GM03348 (cell line): ENCODE data around the gene CENPX.
"Not testable (repeated sequence)": the region's sequence is repeated elsewhere in the genome, so short reads cannot be mapped to it uniquely, and the experiment has no call there.

Experiments
- DNase-seq: peaks from one replicate; pipeline ENCODE4 v3.0.0; 2012; ENCODE audit warnings: low spot score

CENPX gene

GRCh38 chr17:82039695-82040299 lies 17.1 kb upstream of the CENPX start:
- DNase-seq, result no peak

- DNase-seq, result not testable (repeated sequence)
Observed at GRCh38 chr17:82038796-82039409, 16.2 kb upstream of the CENPX start.

- no peak for DNase-seq
Observed at GRCh38 chr17:82037889-82038195, 15.2 kb upstream of the CENPX start.

GRCh38 chr17:82037092-82037888 lies 14.6 kb upstream of the CENPX start, which contains the start of gene DCXR:
TSS of gene DCXR (minus strand) at chr17:82037697. CDS start at chr17:82037682, 15 bp downstream.
- peak; percentile 99 for DNase-seq

- no peak for DNase-seq
Observed at GRCh38 chr17:82036634-82037091, 14.0 kb upstream of the CENPX start.

- no peak for DNase-seq
Observed at GRCh38 chr17:82035956-82036633, 13.4 kb upstream of the CENPX start.

- no peak for DNase-seq
Observed at GRCh38 chr17:82035488-82035887, 12.8 kb upstream of the CENPX start.

GRCh38 chr17:82034371-82035011 lies 11.8 kb upstream of the CENPX start:
- DNase-seq, result no peak

GRCh38 chr17:82033359-82034085 lies 10.8 kb upstream of the CENPX start:
- no peak for DNase-seq

GRCh38 chr17:82031885-82032627 lies 9.4 kb upstream of the CENPX start:
- peak; percentile 24 for DNase-seq

GRCh38 chr17:82031303-82031884 lies 8.7 kb upstream of the CENPX start, which contains the start of gene RAC3:
TSS of gene RAC3 (plus strand) at chr17:82031678. CDS start at chr17:82031762, 84 bp downstream.
- peak; percentile 72 for DNase-seq

GRCh38 chr17:82030470-82031302 lies 8.0 kb upstream of the CENPX start:
- peak; percentile 90 for DNase-seq

GRCh38 chr17:82029990-82030469 lies 7.4 kb upstream of the CENPX start:
- no peak for DNase-seq

- no peak for DNase-seq
Observed at GRCh38 chr17:82029391-82029790, 6.7 kb upstream of the CENPX start.

- DNase-seq, result no peak
Observed at GRCh38 chr17:82028966-82029365, 6.3 kb upstream of the CENPX start.

GRCh38 chr17:82028246-82028645 lies 5.6 kb upstream of the CENPX start:
- DNase-seq, result no peak

GRCh38 chr17:82025401-82026107 lies 2.9 kb upstream of the CENPX start:
- no peak for DNase-seq

- DNase-seq, result no peak
Observed at GRCh38 chr17:82024859-82025258, 2.2 kb upstream of the CENPX start.
